Stomach (tissue), 9 donors: ENCODE results near the gene DNAJB4. TPM values are rescaled to one million over a fixed set of nuclear protein-coding genes. Genes with fewer than 3 reads are reported as not detected.

Source experiments
- DNase-seq, 2 donors: peaks; one replicate each; pipeline versions ENCODE4 v3.0.0 to v3.0.0-alpha.2; 2013 to 2019
- H3K27ac ChIP-seq, 5 donors: fragments of 200-600 bp in 4 of 5; sonication (generic) in 4 of 5; one replicate each; pipeline ENCODE4 v1.5.1; 2013 to 2019; ENCODE audit warnings: mild to moderate bottlenecking in 1 of 5, moderate library complexity in 1 of 5
- H3K27me3 ChIP-seq, 3 donors: fragments of 200-600 bp; sonication (generic); one replicate each; pipeline ENCODE4 v1.5.1; 2017 to 2019; ENCODE audit warnings: mixed run types in 1 of 3
- H3K36me3 ChIP-seq, 4 donors: fragments of 200-600 bp; sonication (generic); 1 replicate in 3 of 4; 2 replicates in 1 of 4; pipeline ENCODE4 v1.5.1; 2016 to 2019
- H3K4me1 ChIP-seq, 4 donors: fragments of 200-600 bp; sonication (generic); one replicate each; pipeline ENCODE4 v1.5.1; 2016 to 2019
- H3K4me3 ChIP-seq, 4 donors: fragments of 200-600 bp; sonication (generic) in 3 of 4; one replicate each; pipeline ENCODE4 v1.5.1; 2016 to 2019; ENCODE audit warnings: mild to moderate bottlenecking in 1 of 4
- H3K9me3 ChIP-seq, 4 donors: fragments of 200-600 bp; sonication (generic); one replicate each; pipeline ENCODE4 v1.5.1; 2016 to 2019
- EP300 ChIP-seq: sonication (generic); formaldehyde crosslinking; IDR thresholded peaks from one replicate; pipeline ENCODE4 v1.6.1; 2017; ENCODE audit warnings: antibody characterized with exemption
- POLR2A ChIP-seq, 4 donors: fragments of 450-650 bp; IDR thresholded peaks; one replicate each; pipeline ENCODE4 v1.6.1; 2016; ENCODE audit warnings: antibody characterized with exemption in 4 of 4, control low read depth in 2 of 4, mild to moderate bottlenecking in 1 of 4, moderate library complexity in 1 of 4
- POLR2AphosphoS5 ChIP-seq, 3 donors: sonication (generic); formaldehyde crosslinking; IDR thresholded peaks; one replicate each; pipeline ENCODE4 v1.6.1; 2016; ENCODE audit warnings: antibody characterized with exemption in 3 of 3
- WGBS, 5 donors: extraction: QIAGEN DNeasy Blood & Tissue Kit in 3 of 5; methylation state at CpG; one replicate each; pipeline versions ENCODE4 v1.1.5 to v1.1.7; 2013 to 2018; 5-methylcytosine and 5-hydroxymethylcytosine counted together
- intact Hi-C: fragments of 100-400 bp; cut with DNase I; formaldehyde crosslinking; loops from one replicate; pipeline ENCODE4 v1.15.1; 2023; ENCODE audit warnings: low total_unique reads
- polyA plus RNA-seq, 3 donors: library from polyadenylated mRNA; stranded (reverse); fragments of 200-250 nt; gene quantifications; one replicate each; pipeline ENCODE4 v1.2.3, GENCODE V29; 2013
- total RNA-seq, 5 donors: library from RNA; depleted of rRNA; stranded (reverse); fragments of >200 nt; gene quantifications; one replicate each; pipeline versions ENCODE4 v1.1.0 to v1.2.3, GENCODE V29; 2014 to 2016
- TF ChIP-seq, protein P1 (sequence below), 7 experiments: fragments of 450-650 bp in 4 of 7; fragments of 200-600 bp in 3 of 7; sonication (generic) in 3 of 7; IDR thresholded peaks; one replicate each; pipeline ENCODE4 v1.5.1; 2016 to 2019; ENCODE audit warnings: antibody characterized with exemption in 7 of 7, control low read depth in 2 of 7, mild to moderate bottlenecking in 1 of 7
- donor health status: healthy with polysubstance abuse.
- donor health status: Bipolar disorder and iron deficiency.
- donor health status: healthy.

DNAJB4 gene
- total and polyA plus RNA-seq, 8 donors, result 7.2 to 65.7 (median 14.3) TPM

- 40 to 65% (median 48%) methylated on average over 2 of the region's 2 CpGs for WGBS, 5 donors
- DNase-seq, result no peak
- Histone ChIP-seq H3K27me3 (no peaks in the 10 kb centered on the region), H3K36me3 (no peaks in the 10 kb centered on the region), H3K9me3 (no peaks in the 10 kb centered on the region), H3K27ac (no peak overlapping the region), H3K4me3 (no peak overlapping the region), H3K4me1 (peaks cover 0 to 11% (median under 1%) of the 10 kb centered on the region in 4 donors)
- no peak for TF ChIP-seq POLR2AphosphoS5 (IDR thresholded peaks at IDR 0.05)
- TF ChIP-seq EP300, result no peak
- TF ChIP-seq POLR2A (IDR thresholded peaks at IDR 0.05), result no peak
- TF ChIP-seq, protein P1, sequence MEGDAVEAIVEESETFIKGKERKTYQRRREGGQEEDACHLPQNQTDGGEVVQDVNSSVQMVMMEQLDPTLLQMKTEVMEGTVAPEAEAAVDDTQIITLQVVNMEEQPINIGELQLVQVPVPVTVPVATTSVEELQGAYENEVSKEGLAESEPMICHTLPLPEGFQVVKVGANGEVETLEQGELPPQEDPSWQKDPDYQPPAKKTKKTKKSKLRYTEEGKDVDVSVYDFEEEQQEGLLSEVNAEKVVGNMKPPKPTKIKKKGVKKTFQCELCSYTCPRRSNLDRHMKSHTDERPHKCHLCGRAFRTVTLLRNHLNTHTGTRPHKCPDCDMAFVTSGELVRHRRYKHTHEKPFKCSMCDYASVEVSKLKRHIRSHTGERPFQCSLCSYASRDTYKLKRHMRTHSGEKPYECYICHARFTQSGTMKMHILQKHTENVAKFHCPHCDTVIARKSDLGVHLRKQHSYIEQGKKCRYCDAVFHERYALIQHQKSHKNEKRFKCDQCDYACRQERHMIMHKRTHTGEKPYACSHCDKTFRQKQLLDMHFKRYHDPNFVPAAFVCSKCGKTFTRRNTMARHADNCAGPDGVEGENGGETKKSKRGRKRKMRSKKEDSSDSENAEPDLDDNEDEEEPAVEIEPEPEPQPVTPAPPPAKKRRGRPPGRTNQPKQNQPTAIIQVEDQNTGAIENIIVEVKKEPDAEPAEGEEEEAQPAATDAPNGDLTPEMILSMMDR (IDR thresholded peaks at IDR 0.05), result no peak
- intact Hi-C loops, result no loop called here
Measured at GRCh38 chr1:78052685-78053405, 48.1 kb downstream of the DNAJB4 start.

DNA sequence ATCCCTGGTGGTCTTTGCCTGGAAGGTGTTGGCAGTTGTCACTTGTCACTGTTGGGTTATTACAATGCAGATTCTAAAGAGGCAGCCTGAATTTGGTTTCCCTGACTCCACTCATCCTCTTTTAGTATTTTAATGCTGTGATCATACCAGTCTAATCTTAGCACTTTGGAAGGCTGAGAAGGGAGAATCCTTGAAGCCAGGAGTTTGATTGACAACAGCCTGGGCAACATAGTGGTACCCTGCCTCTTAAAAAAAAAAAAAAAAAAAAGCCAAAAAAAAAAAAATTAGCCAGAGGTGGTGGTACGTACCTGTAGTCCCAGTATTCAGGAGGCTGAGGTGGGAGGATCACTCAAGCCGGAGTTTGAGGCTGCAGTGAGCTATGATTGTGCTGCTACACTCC lies 48.8 kb downstream of the DNAJB4 start:
- intact Hi-C loops, result no loop called here
- Histone ChIP-seq H3K27me3 (no peaks in the 10 kb centered on the region), H3K4me1 (peaks cover 0 to 11% (median 0%) of the 10 kb centered on the region in 4 donors), H3K27ac (no peak overlapping the region), H3K9me3 (no peaks in the 10 kb centered on the region), H3K4me3 (no peak overlapping the region), H3K36me3 (no peaks in the 10 kb centered on the region)
- TF ChIP-seq, protein P1 (IDR thresholded peaks at IDR 0.05), result no peak
- TF ChIP-seq POLR2AphosphoS5 (IDR thresholded peaks at IDR 0.05) (no peak), EP300 (no peak), POLR2A (IDR thresholded peaks at IDR 0.05) (no peak)
- WGBS, 5 donors, result 91 to 100% (median 96%) methylated on average over 2 of the region's 2 CpGs
- no peak for DNase-seq

DNA sequence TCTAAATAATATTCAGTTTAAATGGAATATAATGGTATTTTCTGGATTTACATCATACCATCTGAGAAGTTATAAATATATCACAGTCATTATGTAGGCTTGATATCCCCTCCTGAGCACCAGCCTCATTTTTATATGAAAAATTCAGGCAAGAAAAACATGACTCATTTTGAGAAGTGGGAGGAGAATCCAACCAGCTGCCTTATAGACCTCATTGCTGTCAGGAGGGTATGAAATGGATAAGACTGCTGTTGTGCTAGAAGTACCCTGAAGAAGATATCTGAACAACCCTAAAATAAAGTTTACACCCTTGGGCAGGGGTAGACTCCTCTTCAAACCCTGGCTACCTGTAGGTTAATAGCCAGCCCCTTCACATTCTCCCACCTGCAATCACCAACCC lies 49.8 kb downstream of the DNAJB4 start:
- TF ChIP-seq POLR2A (IDR thresholded peaks at IDR 0.05) (no peak), EP300 (no peak), POLR2AphosphoS5 (IDR thresholded peaks at IDR 0.05) (no peak)
- TF ChIP-seq, protein P1 (IDR thresholded peaks at IDR 0.05), result no peak

GRCh38 chr1:78054972-78055371 lies 50.2 kb downstream of the DNAJB4 start:
- Histone ChIP-seq H3K27ac (peak overlapping the region in 1 of 5 donors; percentile 49), H3K4me1 (peaks cover 0 to 11% (median 0%) of the 10 kb centered on the region in 4 donors), H3K36me3 (no peaks in the 10 kb centered on the region), H3K4me3 (no peak overlapping the region), H3K9me3 (no peaks in the 10 kb centered on the region), H3K27me3 (no peaks in the 10 kb centered on the region)
- no peak for TF ChIP-seq POLR2A (IDR thresholded peaks at IDR 0.05)
- no peak for TF ChIP-seq POLR2AphosphoS5 (IDR thresholded peaks at IDR 0.05)
- TF ChIP-seq, protein P1 (IDR thresholded peaks at IDR 0.05), result no peak
- TF ChIP-seq EP300, result no peak
- DNase-seq, result no peak
- 42 to 92% (median 48%) methylated on average over 2 of the region's 2 CpGs for WGBS, 5 donors
- intact Hi-C loops, result no loop called here

More for the DNA sequence above, 49.8 kb downstream of the DNAJB4 start:
- Histone ChIP-seq H3K36me3 (no peaks in the 10 kb centered on the region), H3K27me3 (no peaks in the 10 kb centered on the region), H3K4me1 (peaks cover 0 to 11% (median 0%) of the 10 kb centered on the region in 4 donors), H3K4me3 (no peak overlapping the region), H3K9me3 (no peaks in the 10 kb centered on the region), H3K27ac (no peak overlapping the region)
- intact Hi-C loops, result no loop called here
- no peak for DNase-seq
